Type B pancreatic cell (in vitro differentiated cells): ENCODE results near the gene ZNF592. TPM values are rescaled to one million over a fixed set of nuclear protein-coding genes. Genes with fewer than 3 reads are reported as not detected.

Experiments used
- DNase-seq: peaks from one replicate; pipeline ENCODE4 v3.0.0; 2021; ENCODE audit warnings: mixed read lengths; ENCODE audit not compliant: unreplicated experiment; ENCODE audit errors: extremely low spot score
- H3K27ac Mint-ChIP-seq: 2 replicates; pipeline ENCODE4 v1.8.0; 2021; ENCODE audit warnings: mild to moderate bottlenecking, mixed read lengths
- H3K27me3 Mint-ChIP-seq: 2 replicates; pipeline ENCODE4 v1.8.0; 2021; ENCODE audit warnings: mixed read lengths
- H3K36me3 Mint-ChIP-seq: 2 replicates; pipeline ENCODE4 v1.8.0; 2021; ENCODE audit warnings: mixed read lengths
- H3K4me1 Mint-ChIP-seq: one replicate; pipeline ENCODE4 v1.8.0; 2021; ENCODE audit warnings: mixed read lengths; ENCODE audit not compliant: unreplicated experiment
- H3K4me3 Mint-ChIP-seq: 2 replicates; pipeline ENCODE4 v1.8.0; 2021; ENCODE audit warnings: mild to moderate bottlenecking, mixed read lengths
- H3K9me3 Mint-ChIP-seq: 2 replicates; pipeline ENCODE4 v1.8.0; 2021; ENCODE audit warnings: mixed read lengths
- total RNA-seq: library from RNA; stranded (reverse); gene quantifications from 2 replicates; pipeline ENCODE4 v1.2.1, GENCODE V29; 2021; ENCODE audit warnings: low replicate concordance
- TF ChIP-seq, protein P1 (sequence below): fragments of 200-600 bp; sonication (generic); conservative IDR thresholded peaks from 2 replicates; pipeline ENCODE4 v1.5.0; 2021; ENCODE audit warnings: antibody characterized with exemption, mild to moderate bottlenecking

The ZNF592 gene
- total RNA-seq, 1 donor from 2014 or later, result 26.8 TPM

DNA sequence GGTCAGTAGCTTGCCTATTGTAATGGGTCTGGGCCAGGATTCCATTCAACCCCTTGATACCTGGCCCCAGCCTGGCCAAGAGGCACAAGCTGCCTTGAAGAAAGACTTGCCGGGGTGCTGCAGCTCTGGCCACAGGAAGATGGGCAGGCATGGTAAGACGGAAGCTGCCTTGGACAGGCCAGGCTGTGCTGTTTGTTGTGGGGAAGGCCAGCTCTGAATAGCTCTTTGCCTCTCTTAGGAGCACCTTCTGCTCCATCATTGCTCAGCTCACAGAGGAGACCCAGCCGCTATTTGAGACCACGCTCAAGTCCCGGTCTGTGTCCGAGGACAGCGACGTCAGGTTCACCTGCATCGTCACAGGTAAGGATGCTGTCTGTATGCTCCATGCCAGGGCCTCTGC lies 78.9 kb downstream of the ZNF592 start:
- H3K4me3 Mint-ChIP-seq, result no peak overlapping the region
- peaks cover 18% of the 10 kb centered on the region for H3K4me1 Mint-ChIP-seq
- H3K36me3 Mint-ChIP-seq, result peaks cover 4% of the 10 kb centered on the region
- H3K27me3 Mint-ChIP-seq, result no peaks in the 10 kb centered on the region
- H3K27ac Mint-ChIP-seq, result no peak overlapping the region
- DNase-seq, result no peak
- TF ChIP-seq, protein P1, sequence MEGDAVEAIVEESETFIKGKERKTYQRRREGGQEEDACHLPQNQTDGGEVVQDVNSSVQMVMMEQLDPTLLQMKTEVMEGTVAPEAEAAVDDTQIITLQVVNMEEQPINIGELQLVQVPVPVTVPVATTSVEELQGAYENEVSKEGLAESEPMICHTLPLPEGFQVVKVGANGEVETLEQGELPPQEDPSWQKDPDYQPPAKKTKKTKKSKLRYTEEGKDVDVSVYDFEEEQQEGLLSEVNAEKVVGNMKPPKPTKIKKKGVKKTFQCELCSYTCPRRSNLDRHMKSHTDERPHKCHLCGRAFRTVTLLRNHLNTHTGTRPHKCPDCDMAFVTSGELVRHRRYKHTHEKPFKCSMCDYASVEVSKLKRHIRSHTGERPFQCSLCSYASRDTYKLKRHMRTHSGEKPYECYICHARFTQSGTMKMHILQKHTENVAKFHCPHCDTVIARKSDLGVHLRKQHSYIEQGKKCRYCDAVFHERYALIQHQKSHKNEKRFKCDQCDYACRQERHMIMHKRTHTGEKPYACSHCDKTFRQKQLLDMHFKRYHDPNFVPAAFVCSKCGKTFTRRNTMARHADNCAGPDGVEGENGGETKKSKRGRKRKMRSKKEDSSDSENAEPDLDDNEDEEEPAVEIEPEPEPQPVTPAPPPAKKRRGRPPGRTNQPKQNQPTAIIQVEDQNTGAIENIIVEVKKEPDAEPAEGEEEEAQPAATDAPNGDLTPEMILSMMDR, result no peak
- H3K9me3 Mint-ChIP-seq, result no peaks in the 10 kb centered on the region

DNA sequence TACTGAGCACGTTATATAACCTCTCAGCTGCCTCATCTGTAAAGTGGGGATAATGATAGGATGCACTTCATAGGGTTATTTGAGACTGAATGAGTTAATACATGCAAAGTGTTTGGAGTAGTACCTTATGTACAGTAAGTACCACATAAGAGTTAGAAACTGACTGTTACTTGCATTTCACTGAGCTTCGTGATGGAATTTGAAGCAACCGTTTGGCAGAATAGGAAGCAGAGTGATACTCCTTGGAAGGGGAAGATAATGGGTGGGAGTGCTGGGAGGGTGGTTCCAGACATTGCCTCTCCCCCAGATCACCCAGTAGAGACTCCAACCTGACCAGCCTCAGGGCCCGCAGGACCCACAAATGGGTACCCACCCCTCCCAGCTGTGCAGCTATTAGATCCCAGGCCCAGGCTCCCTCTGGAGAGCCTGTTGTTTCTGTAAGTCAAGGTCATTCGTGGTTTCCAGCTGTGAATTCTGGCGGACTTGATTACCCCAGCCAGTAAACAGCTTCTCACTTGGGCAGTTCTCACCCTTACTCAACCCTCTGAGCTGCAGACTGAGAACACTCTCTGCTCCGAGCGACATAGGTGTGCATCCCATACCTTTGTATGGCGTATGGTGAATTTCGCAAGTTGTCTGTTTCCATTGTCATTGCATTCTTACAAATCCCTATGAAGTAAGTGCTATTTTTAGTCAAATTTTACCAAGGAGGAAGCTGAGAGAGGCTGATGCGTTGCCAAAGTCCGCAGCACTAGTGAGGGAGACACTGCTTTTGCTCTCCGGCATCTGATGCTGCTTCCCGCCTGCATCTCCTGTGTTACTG lies 79.9 kb downstream of the ZNF592 start:
- H3K9me3 Mint-ChIP-seq, result no peaks in the 10 kb centered on the region
- H3K4me1 Mint-ChIP-seq, result peaks cover 21% of the 10 kb centered on the region
- no peak for DNase-seq
- H3K27me3 Mint-ChIP-seq, result no peaks in the 10 kb centered on the region
- H3K4me3 Mint-ChIP-seq, result no peak overlapping the region
- TF ChIP-seq, protein P1, result no peak
- no peak overlapping the region for H3K27ac Mint-ChIP-seq
- H3K36me3 Mint-ChIP-seq, result peaks cover 4% of the 10 kb centered on the region

DNA sequence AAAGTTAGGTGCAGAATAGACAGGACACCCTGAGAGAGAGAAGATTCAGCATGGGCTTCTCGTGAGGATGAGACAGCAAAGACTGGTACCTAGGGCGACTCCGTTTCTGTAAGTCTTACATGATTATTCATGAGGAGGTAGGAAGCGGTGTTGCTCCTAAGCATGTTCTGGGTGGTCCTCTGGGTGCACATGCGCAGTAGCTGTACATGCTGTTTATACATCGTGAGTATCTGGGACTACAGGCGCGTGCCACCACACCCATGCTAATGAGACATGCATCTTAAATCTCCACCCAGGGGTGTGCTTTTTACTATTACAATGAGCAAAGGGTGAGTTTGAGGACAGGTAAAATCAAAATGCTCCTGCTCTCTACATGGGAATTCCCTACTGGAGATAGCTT lies 81.0 kb downstream of the ZNF592 start:
- H3K9me3 Mint-ChIP-seq, result no peaks in the 10 kb centered on the region
- H3K4me3 Mint-ChIP-seq, result no peak overlapping the region
- no peaks in the 10 kb centered on the region for H3K27me3 Mint-ChIP-seq
- H3K4me1 Mint-ChIP-seq, result peaks cover 15% of the 10 kb centered on the region
- TF ChIP-seq, protein P1, result no peak
- H3K27ac Mint-ChIP-seq, result no peak overlapping the region
- no peak for DNase-seq
- H3K36me3 Mint-ChIP-seq, result peaks cover 4% of the 10 kb centered on the region

DNA sequence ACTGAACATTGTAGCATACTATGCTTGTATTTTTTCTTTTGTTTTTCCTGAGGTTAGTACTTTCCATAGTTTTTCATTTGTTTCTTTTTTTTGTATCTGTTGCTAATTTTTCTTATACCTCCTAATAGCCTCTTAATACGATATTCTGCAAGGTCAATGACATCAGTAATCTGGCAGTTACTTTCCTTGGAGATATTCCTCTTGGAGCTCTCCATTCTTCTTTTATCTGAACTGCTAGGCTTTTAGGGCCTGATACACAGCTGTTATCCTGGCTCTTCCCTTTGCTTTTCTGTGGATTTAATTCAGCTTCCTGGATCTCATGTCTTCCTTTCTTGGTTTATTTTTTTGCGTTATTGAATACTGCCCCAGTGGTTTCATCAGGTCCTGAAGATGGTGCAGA lies 81.6 kb downstream of the ZNF592 start:
- H3K27ac Mint-ChIP-seq, result no peak overlapping the region
- TF ChIP-seq, protein P1, result no peak
- DNase-seq, result no peak
- H3K9me3 Mint-ChIP-seq, result no peaks in the 10 kb centered on the region
- H3K4me3 Mint-ChIP-seq, result no peak overlapping the region
- peaks cover 4% of the 10 kb centered on the region for H3K36me3 Mint-ChIP-seq
- H3K4me1 Mint-ChIP-seq, result peaks cover 13% of the 10 kb centered on the region
- no peaks in the 10 kb centered on the region for H3K27me3 Mint-ChIP-seq

DNA sequence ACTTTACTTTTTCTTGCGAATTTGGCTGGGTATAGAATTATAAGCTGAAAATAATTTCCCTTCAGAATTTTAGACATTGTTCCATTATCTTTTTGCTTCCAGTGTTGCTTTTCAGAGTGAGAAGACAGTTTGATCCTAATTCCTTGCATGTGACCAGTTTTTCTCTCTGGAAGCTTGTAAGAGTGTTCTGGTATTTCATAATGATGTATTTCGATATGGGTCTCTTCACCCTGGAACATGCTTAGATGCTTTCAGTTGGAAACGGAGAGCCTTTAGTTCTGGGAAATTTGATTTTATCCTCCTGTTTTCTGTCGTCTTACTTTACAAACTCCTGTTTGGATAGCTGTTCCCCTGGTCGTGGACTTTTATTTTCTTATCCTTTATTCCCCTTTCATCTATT lies 82.6 kb downstream of the ZNF592 start:
- no peak for DNase-seq
- no peak overlapping the region for H3K27ac Mint-ChIP-seq
- no peaks in the 10 kb centered on the region for H3K27me3 Mint-ChIP-seq
- H3K4me1 Mint-ChIP-seq, result peaks cover 13% of the 10 kb centered on the region
- no peaks in the 10 kb centered on the region for H3K9me3 Mint-ChIP-seq
- peaks cover 4% of the 10 kb centered on the region for H3K36me3 Mint-ChIP-seq
- TF ChIP-seq, protein P1, result no peak
- no peak overlapping the region for H3K4me3 Mint-ChIP-seq
